Liver (tissue), 3 donors: ENCODE results near the gene ABTB2.

Experiments used
- FOXA2 ChIP-seq: IDR thresholded peaks from 2 replicates; pipeline ENCODE4 v1.6.1; 2016; ENCODE audit warnings: antibody characterized with exemption
- GABPA ChIP-seq, 2 donors: IDR thresholded peaks in 1 of 2; conservative IDR thresholded peaks in 1 of 2; 2 replicates each; pipeline ENCODE4 v1.6.1; 2016; ENCODE audit warnings: antibody characterized with exemption in 2 of 2, mild to moderate bottlenecking in 1 of 2, moderate library complexity in 1 of 2
- HNF4A ChIP-seq, 2 donors: conservative IDR thresholded peaks; 2 replicates each; pipeline ENCODE4 v1.6.1; 2016; ENCODE audit warnings: antibody characterized with exemption in 2 of 2, mild to moderate bottlenecking in 2 of 2
- HNF4G ChIP-seq: IDR thresholded peaks from 2 replicates; pipeline ENCODE4 v1.6.1; 2016; ENCODE audit warnings: antibody characterized with exemption
- NR2F2 ChIP-seq: IDR thresholded peaks from 2 replicates; pipeline ENCODE4 v1.6.1; 2016; ENCODE audit warnings: antibody characterized with exemption
- RAD21 ChIP-seq, 2 donors: IDR thresholded peaks; 2 replicates each; pipeline ENCODE4 v1.6.1; 2016; ENCODE audit warnings: antibody characterized with exemption in 2 of 2, mild to moderate bottlenecking in 2 of 2
- TAF1 ChIP-seq: conservative IDR thresholded peaks from 2 replicates; pipeline ENCODE4 v1.6.1; 2016; ENCODE audit warnings: antibody characterized with exemption, mild to moderate bottlenecking
- YY1 ChIP-seq: IDR thresholded peaks from 2 replicates; pipeline ENCODE4 v1.6.1; 2016; ENCODE audit warnings: antibody characterized with exemption, mild to moderate bottlenecking
- TF ChIP-seq, protein P1 (sequence below): fragments of 150-350 bp; IDR thresholded peaks from 2 replicates; pipeline ENCODE4 v1.5.1; 2017; ENCODE audit warnings: improper control_type of control experiment, low read depth, low read length; ENCODE audit not compliant: missing input control
- TF ChIP-seq, protein P2 (sequence below): IDR thresholded peaks from 2 replicates; pipeline ENCODE4 v1.6.1; 2016; ENCODE audit warnings: antibody characterized with exemption, mild to moderate bottlenecking
- TF ChIP-seq, protein P3 (sequence below): IDR thresholded peaks from 2 replicates; pipeline ENCODE4 v1.6.1; 2016; ENCODE audit warnings: antibody characterized with exemption
- donor health status: healthy.
- donor health status: healthy.

DNA sequence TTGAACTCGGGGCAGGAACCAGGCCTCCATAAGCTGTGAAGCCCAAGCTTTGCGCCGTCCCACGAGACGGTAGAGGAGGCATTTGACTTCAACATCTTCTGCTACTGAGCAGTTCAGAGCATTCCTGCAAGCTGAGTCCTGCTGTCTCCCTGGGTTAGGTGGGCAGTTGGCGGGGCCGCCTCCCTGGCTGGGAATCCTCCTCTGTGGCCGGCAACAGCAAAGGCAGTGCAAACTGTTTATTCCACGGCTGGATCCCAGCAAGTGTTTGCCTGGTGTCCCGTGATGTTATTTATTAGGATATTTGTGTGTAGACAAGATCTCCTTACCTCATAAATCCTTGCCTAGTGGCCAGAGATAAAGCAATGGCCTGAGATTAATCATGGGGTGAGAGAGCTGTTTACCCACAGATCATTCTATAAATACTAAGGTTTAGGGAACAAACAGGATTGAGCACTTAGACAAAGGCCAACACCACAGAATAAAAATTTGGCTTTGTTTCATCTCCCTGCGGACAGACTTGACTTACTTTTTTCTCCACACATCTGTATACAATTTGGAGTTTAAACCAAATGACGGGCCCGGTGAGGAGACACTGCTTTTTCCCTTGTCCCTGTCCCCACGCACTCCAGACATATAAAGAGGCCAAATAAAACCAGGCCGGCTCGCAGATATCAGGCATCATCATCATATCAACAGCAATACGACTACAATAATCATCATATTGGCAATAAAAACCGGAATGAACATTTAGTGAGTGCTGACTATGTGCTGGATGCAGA lies 189.0 kb downstream of the ABTB2 start:
- TF ChIP-seq, protein P1, sequence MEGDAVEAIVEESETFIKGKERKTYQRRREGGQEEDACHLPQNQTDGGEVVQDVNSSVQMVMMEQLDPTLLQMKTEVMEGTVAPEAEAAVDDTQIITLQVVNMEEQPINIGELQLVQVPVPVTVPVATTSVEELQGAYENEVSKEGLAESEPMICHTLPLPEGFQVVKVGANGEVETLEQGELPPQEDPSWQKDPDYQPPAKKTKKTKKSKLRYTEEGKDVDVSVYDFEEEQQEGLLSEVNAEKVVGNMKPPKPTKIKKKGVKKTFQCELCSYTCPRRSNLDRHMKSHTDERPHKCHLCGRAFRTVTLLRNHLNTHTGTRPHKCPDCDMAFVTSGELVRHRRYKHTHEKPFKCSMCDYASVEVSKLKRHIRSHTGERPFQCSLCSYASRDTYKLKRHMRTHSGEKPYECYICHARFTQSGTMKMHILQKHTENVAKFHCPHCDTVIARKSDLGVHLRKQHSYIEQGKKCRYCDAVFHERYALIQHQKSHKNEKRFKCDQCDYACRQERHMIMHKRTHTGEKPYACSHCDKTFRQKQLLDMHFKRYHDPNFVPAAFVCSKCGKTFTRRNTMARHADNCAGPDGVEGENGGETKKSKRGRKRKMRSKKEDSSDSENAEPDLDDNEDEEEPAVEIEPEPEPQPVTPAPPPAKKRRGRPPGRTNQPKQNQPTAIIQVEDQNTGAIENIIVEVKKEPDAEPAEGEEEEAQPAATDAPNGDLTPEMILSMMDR = no peak
- TF ChIP-seq RAD21 (IDR thresholded peaks at IDR 0.05) = no peak
- TF ChIP-seq GABPA (IDR thresholded peaks at IDR 0.05 in 1 of 2, conservative IDR thresholded peaks at IDR 0.05 in 1 of 2) = no peak
- no peak for TF ChIP-seq FOXA2
- no peak for TF ChIP-seq YY1
- TF ChIP-seq TAF1 = no peak
- TF ChIP-seq HNF4A (conservative IDR thresholded peaks at IDR 0.05) = no peak
- TF ChIP-seq, protein P2, sequence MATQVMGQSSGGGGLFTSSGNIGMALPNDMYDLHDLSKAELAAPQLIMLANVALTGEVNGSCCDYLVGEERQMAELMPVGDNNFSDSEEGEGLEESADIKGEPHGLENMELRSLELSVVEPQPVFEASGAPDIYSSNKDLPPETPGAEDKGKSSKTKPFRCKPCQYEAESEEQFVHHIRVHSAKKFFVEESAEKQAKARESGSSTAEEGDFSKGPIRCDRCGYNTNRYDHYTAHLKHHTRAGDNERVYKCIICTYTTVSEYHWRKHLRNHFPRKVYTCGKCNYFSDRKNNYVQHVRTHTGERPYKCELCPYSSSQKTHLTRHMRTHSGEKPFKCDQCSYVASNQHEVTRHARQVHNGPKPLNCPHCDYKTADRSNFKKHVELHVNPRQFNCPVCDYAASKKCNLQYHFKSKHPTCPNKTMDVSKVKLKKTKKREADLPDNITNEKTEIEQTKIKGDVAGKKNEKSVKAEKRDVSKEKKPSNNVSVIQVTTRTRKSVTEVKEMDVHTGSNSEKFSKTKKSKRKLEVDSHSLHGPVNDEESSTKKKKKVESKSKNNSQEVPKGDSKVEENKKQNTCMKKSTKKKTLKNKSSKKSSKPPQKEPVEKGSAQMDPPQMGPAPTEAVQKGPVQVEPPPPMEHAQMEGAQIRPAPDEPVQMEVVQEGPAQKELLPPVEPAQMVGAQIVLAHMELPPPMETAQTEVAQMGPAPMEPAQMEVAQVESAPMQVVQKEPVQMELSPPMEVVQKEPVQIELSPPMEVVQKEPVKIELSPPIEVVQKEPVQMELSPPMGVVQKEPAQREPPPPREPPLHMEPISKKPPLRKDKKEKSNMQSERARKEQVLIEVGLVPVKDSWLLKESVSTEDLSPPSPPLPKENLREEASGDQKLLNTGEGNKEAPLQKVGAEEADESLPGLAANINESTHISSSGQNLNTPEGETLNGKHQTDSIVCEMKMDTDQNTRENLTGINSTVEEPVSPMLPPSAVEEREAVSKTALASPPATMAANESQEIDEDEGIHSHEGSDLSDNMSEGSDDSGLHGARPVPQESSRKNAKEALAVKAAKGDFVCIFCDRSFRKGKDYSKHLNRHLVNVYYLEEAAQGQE = no peak
- TF ChIP-seq NR2F2 = no peak
- TF ChIP-seq, protein P3, sequence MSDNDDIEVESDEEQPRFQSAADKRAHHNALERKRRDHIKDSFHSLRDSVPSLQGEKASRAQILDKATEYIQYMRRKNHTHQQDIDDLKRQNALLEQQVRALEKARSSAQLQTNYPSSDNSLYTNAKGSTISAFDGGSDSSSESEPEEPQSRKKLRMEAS = no peak
- TF ChIP-seq HNF4G = no peak
